Tibial artery (tissue), 4 donors: ENCODE measurements around the gene NKG7.

ENCODE experiments used
- DNase-seq, 2 donors: peaks; one replicate each; pipeline ENCODE4 v3.0.0-alpha.2; 2019
- H3K27ac ChIP-seq, 2 donors: fragments of 200-600 bp; sonication (generic) in 1 of 2; 1 replicate in 1 of 2; 2 replicates in 1 of 2; pipeline ENCODE4 v1.5.1; 2018 to 2019; ENCODE audit warnings: mild to moderate bottlenecking in 1 of 2
- H3K27me3 ChIP-seq, 2 donors: fragments of 200-600 bp; sonication (generic) in 1 of 2; one replicate each; pipeline versions ENCODE4 v1.5.1 to v1.6.0; 2016 to 2019
- H3K36me3 ChIP-seq, 3 donors: fragments of 200-600 bp; sonication (generic) in 2 of 3; one replicate each; pipeline ENCODE4 v1.5.1; 2016 to 2019; ENCODE audit warnings: mild to moderate bottlenecking in 2 of 3
- H3K4me1 ChIP-seq, 4 donors: fragments of 200-600 bp; sonication (generic) in 2 of 4; 1 replicate in 3 of 4; 2 replicates in 1 of 4; pipeline ENCODE4 v1.5.1; 2016 to 2019
- H3K4me3 ChIP-seq, 2 donors: fragments of 200-600 bp; sonication (generic) in 1 of 2; 1 replicate in 1 of 2; 2 replicates in 1 of 2; pipeline ENCODE4 v1.5.1; 2018 to 2019; ENCODE audit warnings: mild to moderate bottlenecking in 2 of 2
- H3K9me3 ChIP-seq, 3 donors: fragments of 200-600 bp; sonication (generic) in 1 of 3; one replicate each; pipeline ENCODE4 v1.5.1; 2016 to 2019
- CTCF ChIP-seq, 2 experiments: fragments of 200-600 bp in 1 of 2; fragments of 450-650 bp in 1 of 2; IDR thresholded peaks; one replicate each; pipeline ENCODE4 v1.5.1; 2017 to 2019; ENCODE audit warnings: antibody characterized with exemption in 2 of 2, mild to moderate bottlenecking in 1 of 2, moderate library complexity in 1 of 2
- intact Hi-C: fragments of 100-400 bp; cut with DNase I; formaldehyde crosslinking; loops from one replicate; pipeline ENCODE4 v1.15.0; 2023; ENCODE audit warnings: low total_unique reads

The NKG7 gene

GRCh38 chr19:51323481-51324166 lies 48.8 kb downstream of the NKG7 start:
- Histone ChIP-seq H3K4me1 (peaks cover 0 to 14% (median 7%) of the 10 kb centered on the region in 4 donors), H3K36me3 (no peaks in the 10 kb centered on the region), H3K4me3 (no peak overlapping the region), H3K9me3 (no peaks in the 10 kb centered on the region), H3K27ac (no peak overlapping the region), H3K27me3 (peaks cover 0 to 55% of the 10 kb centered on the region in 2 donors)
- intact Hi-C loops: no loop called here
- no peak for DNase-seq
- no peak for TF ChIP-seq CTCF (IDR thresholded peaks at IDR 0.05)

- intact Hi-C loops: no loop called here
- H3K9me3 ChIP-seq: no peaks in the 10 kb centered on the region
- no peak overlapping the region for H3K27ac ChIP-seq
- TF ChIP-seq CTCF (IDR thresholded peaks at IDR 0.05): no peak
- no peak overlapping the region for H3K4me3 ChIP-seq
- peaks cover 0 to 47% of the 10 kb centered on the region in 2 donors for H3K27me3 ChIP-seq
- H3K36me3 ChIP-seq: no peaks in the 10 kb centered on the region
- DNase-seq: no peak
- peaks cover 0 to 2% (median under 1%) of the 10 kb centered on the region in 4 donors for H3K4me1 ChIP-seq
These were observed 50.7 kb downstream of the NKG7 start for GRCh38 chr19:51321799-51322198.
